Stimulated activated CD4-positive, alpha-beta T cell treated with anti-CD3 and anti-CD28 coated beads, Interleukin-1b, Interleukin-23, amount 100 ng/mL, for 24 hours (primary cell): ENCODE data around the gene GRPEL1.
"Not testable (repeated sequence)": the region's sequence is repeated elsewhere in the genome, so short reads cannot be mapped to it uniquely, and the experiment has no call there.

Source experiments
- DNase-seq, 4 experiments: peaks; one replicate each; pipeline ENCODE4 v3.0.0-alpha.2; 2020; ENCODE audit warnings: low read depth in 4 of 4, low spot score in 1 of 4

GRPEL1 gene

DNA sequence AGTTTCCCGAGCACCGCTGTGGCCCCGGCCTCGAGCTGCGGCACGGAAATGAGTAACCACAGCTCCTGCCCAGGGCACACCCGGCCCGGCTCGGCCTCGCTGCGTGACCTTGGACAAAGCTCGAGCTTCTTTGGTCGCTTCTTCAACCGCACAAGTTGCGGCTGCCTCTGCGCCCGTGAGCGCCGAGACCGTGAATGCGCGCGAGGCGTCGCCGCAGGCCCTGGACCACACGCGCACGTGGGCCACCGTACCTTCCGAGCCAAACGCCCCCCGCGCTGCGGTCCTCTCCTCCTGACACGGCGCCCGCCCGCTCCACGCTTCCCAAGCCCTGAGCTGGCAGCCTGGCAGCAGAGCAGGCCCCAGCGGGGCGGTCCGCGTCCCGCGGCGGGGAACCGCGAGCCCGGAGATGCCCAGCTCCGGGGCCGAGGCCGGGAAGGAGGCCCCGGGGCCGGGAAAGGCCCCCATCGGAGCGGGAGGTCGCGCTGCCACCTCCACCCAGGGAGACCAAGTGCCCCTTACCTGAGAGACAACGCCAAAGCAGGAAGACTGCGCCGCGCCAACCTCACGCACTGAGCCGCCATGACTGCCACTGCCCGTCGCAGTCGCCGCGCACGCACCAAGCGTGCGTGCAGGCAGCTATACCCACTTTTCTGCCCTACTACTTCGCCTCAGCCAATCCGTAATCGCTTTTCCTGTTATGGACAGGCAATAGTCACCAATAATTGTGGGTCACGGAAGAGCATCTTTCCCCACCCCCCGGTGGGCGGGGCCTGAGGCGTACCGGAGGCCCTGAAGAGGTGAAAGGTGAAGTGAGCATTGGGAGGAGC is at the start of gene GRPEL1:
GRPEL1 (minus strand) TSS at position 613 of the 827 bp plus-strand sequence; CDS start at position 581, 32 bp downstream.
- DNase-seq = peak; percentile 99 to 100 (median 100)

GRCh38 chr4:7116705-7117104 is 48.8 kb upstream of the GRPEL1 start:
- DNase-seq = no peak

DNA sequence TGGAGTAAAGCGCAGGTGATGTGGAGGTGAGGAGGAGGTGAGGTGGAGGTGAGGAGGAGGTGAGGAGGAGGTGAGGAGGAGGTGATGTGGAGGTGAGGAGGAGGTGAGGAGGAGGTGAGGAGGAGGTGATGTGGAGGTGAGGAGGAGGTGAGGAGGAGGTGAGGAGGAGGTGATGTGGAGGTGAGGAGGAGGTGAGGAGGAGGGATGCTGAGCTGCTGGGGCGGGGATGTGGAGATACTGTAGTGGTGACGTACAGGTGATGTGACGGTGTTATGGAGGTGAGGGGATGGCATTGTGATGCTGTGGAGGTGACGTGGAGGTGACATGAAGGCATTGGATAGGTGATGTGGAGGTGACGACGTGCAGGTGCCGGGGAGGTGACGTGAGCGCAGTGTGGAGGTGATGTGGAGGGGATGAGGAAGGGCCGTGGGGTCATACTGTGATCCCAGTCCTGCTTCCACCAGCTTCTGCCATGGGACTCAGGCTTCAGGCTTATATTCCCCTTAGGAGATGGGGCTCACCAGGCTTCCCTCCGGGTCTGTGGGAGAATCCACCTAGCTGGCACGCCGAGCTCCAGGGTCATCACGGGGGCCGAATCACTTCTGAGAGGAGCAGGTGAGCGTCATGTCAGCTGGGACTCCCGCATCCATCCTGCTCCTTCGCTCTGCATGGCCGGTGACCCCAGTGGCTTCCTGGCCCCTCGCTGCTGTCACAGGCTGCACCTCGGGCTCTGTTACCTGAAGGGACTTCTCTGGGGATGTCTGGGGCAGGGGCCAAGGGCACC is 47.9 kb upstream of the GRPEL1 start:
- DNase-seq = no peak

GRCh38 chr4:7112656-7113055 is 44.8 kb upstream of the GRPEL1 start:
- DNase-seq = no peak

GRCh38 chr4:7111441-7111840 is 43.6 kb upstream of the GRPEL1 start:
- no peak for DNase-seq

DNA sequence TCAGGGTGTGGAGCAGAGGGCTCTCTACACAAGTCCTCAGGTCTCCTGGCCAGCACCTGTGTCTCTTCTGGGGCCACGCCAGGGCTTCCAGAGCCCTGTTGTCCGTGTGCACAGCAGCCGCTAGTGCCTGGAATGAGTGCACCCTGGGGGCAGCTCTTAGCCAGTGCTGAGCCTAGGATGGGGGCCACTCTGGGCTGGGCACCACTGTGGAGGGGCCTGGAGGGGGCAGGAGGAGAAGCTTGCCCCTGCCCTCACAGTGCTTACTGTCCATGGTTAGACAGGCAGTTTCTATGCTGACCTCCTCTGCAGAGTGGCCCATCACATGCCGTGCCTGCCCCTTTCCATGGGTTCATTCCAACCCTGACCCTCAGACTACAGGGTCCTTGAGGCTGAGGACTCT is 42.7 kb upstream of the GRPEL1 start:
- DNase-seq = no peak

- no peak for DNase-seq
These were observed 41.3 kb upstream of the GRPEL1 start for GRCh38 chr4:7109169-7109568.

GRCh38 chr4:7108660-7109059 is 40.8 kb upstream of the GRPEL1 start:
- DNase-seq = no peak

DNA sequence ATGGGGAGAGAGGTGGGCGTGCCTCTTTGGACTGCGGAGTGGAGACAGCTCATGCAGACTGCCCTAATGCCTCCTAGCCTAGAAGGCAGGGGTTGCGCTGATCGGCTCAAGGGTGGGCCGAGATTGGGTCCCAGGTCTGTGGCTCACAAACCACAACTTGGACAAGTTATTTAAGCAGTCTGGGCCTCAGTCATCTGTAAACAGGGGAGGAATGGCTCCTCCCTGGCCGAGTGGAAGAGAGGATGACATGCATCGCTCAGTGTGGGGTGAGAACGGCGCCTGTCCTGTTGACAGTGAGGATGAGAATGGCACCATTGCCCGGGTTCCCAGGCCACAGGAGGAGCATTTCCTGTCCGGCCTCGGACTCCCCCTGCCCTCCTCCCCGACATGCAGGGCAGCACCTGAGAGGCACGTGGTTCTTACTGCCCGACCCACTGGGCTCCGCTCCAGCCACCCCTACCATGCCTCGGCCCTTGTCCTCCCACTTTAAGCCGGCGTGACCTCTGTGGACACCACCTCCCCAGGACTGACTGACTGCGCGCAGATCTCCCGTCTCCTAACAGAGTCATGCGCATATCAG is 40.3 kb upstream of the GRPEL1 start:
- no peak for DNase-seq

DNA sequence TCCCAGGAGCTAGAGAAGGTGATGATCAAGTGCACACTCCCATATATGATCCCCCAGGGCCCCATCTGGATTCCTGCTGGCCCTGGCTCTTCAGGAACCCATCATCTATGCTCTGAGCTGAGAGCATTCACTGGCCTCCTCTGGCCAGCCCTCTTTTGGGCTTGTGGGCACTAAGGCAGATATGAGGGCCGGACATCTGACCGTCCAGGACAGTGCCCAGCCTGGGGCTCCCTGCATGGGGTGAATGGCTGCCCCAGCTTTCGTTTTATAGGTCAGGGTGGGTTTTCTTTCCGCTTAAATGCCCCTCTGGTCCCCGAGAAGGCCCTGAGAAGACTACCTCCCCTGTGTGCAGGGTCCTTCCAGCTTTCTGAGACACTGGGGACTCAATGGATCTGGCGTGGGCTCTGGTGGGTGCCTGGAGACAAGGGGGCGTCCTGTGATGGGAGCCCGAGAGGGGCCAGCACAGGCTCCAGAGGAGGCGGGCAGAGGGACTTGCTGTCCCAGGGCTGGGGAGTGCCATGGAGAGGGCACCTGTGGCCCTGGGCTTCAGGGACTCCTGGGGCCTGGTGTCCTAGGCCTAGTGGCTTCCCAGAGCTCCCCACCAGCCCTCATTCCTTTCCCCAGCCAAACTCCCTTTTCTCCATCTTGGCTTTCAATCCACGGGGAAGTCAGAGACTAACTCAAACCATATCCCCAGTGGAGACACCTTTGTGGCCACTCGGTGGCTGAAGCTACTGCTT is 39.5 kb upstream of the GRPEL1 start:
- DNase-seq = no peak

- no peak for DNase-seq
These were observed 37.4 kb upstream of the GRPEL1 start for GRCh38 chr4:7105276-7105675.

DNA sequence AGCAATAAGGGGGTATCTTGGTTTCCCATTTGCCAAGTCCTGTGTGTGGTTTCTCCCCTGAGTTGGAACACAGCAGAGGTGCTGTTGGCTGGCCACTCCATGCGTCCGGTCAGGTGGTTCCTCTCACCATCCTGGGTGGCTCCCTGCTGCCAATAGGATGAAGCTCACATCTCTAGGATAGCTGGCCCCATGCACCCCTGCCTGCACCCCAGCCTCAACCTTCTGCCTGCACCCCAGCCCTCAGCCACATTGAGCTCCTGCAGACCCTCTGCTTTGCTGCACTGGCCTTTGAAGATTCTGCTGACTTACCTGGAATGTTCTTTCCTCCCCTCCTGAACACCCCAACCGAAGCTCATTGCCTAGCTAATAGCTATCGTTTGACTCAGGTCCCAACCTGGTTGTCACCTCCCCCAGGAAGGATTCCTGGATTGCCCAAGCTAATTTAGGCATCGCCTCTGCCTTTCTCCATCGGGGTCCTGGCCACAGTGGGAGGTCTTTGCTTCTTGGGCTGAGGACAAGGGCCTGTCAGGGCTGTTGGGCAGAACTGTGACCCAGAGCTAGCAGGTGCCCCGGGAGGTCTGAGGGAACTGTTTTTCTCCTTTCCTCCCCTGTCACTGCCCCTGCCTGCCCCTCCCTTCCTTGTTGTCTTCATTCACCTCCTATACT is 36.6 kb upstream of the GRPEL1 start:
- no peak for DNase-seq

DNA sequence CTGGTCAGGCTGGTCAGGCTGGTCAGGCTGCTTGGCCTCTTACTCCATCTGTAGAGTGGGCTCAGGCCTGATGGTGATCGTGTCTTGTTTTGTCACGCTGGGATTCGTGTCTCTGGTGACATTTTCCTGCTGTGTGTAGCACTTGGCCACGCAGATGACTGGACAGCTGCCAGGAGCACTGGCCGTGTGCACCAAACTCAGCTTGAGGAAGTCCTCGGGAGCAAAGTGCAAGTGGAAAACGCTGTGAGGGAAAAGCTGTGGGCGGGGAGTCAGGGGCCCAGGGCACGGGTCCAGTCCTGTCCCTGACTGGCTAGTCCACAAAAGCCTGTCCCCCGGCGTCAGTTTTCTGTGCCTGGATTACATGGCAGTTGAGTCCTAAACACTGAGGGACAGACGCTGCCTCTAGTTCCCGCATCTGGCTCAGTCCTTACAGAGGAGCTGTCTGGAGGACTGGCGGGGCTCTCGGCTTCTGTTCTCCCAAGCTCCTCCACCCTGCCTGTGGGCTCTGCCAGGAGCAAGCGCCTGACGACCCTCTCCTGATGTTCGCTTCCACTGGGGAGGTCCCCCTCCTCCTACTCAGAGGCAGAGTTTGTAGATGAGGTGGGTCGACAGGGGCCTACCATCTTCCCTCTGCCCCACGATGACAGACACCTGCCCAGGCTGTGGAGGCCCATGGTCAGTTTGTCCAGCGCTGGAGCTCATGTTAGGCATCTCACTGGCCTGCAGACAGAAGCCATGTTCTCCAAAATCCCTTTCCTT is 35.9 kb upstream of the GRPEL1 start:
- no peak for DNase-seq

DNA sequence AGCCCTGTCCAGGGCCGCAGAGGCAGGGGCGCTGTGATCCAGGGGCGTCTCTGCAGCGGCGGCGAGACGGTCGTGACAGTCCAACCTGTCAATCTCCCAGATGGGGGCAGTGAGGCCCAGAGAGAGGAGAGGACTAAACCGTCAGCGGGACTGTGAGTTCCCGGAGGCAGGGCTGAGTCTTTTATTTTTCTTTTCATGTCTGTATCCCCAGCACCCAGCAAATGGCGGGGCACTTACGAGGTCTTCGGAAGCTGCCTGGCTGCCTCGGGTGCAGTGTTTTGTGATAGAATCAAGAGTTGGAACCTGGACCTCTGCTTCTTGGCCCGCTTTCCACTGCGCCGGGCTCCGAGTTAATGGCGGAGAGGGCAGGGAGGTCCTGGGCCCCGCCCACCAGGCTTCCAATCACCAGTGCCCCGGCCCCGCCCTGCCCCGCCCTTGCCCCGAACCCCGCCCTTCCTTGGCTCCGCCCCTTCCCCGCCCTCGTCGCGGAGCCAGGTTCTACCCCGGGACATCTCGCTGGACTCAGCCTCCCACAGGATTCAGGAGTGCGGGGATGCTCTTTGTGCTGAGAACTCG is 35.3 kb upstream of the GRPEL1 start:
- peak; percentile 64 to 83 (median 76) for DNase-seq

DNA sequence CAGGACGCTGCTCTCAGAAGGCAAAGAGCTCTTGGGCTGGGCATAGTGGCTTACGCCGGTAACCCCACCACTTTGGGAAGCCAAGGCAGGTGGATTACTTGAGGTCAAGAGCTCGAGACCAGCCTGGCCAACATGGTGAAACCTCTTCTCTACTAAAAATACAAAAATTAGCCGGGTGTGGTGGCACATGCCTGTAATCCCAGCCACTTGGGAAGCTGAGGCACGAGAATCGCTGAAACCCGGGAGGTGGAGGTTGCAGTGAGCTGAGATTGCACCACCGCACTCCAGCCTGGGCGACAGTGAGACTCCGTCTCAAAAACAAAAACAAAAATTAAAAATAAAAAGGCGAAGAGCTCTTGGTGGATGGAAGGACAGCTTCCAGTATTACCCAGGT is 34.6 kb upstream of the GRPEL1 start:
- not testable (repeated sequence) for DNase-seq

DNA sequence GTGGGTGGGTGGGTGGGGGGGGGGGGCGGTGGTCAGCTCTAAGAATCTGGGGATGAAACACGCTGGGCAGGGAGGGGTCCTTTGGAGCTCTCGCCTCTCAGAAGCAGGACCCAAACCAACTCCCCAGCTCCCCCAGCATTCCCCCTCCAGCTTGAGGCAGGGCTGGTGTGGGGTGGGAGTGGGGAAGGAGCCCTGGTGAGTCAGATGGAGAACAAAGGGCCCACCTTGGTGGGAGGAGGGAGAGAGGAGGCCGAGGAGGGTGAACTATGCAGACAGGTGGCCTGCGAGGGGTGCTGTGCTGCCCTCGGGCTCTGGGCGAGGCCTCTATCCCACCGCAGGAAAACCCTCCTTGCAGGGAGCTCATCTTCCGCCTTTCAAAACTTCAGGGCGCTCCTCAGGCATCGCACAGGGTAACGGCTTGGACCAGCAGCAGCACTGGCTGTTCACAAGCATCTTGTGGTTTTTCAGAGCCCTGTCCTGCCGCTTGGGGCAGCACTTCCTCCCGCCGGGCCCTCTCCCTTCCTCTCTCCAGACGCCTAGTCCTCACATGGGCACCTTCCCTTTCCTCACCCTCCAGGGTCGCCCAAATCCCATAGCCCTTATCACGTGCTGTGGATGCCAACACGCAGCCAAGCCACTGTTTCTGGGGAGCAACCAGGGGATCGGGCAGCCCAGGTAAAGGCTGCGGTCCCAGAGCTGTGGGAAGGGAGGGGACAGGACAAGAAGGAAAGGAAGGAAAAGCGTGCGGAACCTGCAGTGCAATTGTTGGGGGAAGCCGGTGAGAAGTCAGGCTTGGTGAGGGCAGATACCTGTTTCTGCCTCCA is 34.0 kb upstream of the GRPEL1 start:
- DNase-seq = peak in 3 of 4 experiments; percentile 23 to 36 (median 24)

GRCh38 chr4:7096236-7096635 is 28.4 kb upstream of the GRPEL1 start:
- no peak for DNase-seq

- no peak for DNase-seq
These were observed 27.8 kb upstream of the GRPEL1 start for GRCh38 chr4:7095611-7096155.
